Measurements from ENCODE around the gene NOTCH3. TPM values are rescaled to one million over a fixed set of nuclear protein-coding genes. Genes with fewer than 3 reads are reported as not detected.
A peak's percentile ranks its signal among the peaks of the same experiment; 100 is the strongest.

The NOTCH3 gene
- total RNA-seq, 1 experiment from 2014 or later: 164 TPM

DNA sequence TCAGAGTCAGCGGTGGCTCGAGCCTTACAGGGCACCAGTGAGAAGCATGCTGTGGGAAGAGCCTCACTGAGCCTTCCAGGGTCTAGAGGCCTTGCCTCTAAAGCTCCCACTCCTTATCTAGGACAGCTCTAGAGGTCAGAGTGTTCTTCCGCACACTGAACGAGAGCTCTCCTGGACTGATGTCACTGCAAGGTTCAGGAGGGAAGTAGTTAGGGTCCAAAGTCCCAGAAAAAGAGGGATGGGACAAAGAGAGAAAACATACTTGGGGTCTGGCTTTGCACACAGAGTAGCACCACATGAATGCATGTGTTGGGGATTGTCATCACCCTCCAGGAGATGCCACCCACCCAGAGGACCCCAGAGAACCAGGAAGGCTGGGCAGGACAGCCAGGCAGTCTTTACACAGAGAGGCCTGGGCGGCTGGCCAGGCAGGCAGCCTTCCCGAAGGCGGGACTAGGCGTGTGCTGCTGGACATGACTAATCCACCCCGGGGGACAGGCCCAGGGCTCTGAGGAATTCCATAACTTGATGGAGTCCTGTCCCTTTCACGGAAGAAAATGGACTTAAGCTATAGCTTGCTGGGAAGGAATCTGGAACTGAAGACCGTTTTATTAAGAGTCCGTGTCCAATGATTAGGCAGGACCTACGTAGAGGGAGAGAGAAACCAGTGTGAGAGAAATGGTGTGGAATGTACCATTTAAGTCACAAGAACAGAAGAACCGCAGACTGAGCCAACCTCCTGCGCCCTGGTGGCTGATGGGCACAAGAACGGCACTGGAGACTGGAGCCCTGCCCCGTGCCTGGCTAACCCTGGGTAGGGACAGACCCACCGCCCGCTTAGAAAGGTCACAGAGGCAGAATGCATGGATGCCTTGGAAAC is 48.1 kb upstream of the NOTCH3 start:
- WGBS (ENCODE audit: extremely low coverage, insufficient read length, low lambda C conversion rate): no CpG with 5 or more reads among the region's 19 CpGs
- H3K4me1 Mint-ChIP-seq: peaks cover 14 to 26% of the 10 kb centered on the region in 2 experiments
- Histone ChIP-seq H4K8ac (replicated peaks; ENCODE audit: insufficient read length, low read depth, low read length) (no peak overlapping the region), H3K79me1 (ENCODE audit: insufficient read depth, low read depth, low read length, poor library complexity, severe bottlenecking) (no peaks in the 10 kb centered on the region), H3K23ac (ENCODE audit: insufficient read length, low read depth, low read length) (no peak overlapping the region), H2BK12ac (ENCODE audit: insufficient read length, low read depth, low read length) (no peak overlapping the region), H3K18ac (ENCODE audit: insufficient read length, low read depth, low read length) (no peak overlapping the region), H4K91ac (ENCODE audit: insufficient read length, low read depth, low read length) (no peak overlapping the region), H3K14ac (ENCODE audit: insufficient read depth, low read length) (no peak overlapping the region), H3K27me3 (ENCODE audit: insufficient read depth, low read length) (no peaks in the 10 kb centered on the region), H3K56ac (ENCODE audit: insufficient read length, low read depth, low read length) (no peak overlapping the region), H3K4ac (ENCODE audit: low read depth, low read length) (no peak overlapping the region), H3K9me3 (ENCODE audit: control insufficient read depth, low read depth, low read length) (no peaks in the 10 kb centered on the region), H3K79me2 (ENCODE audit: insufficient read depth, low read length) (no peaks in the 10 kb centered on the region), H2BK20ac (ENCODE audit: low read depth, low read length, poor library complexity, severe bottlenecking) (no peak overlapping the region), H2AK5ac (ENCODE audit: insufficient read length, low read length) (no peak overlapping the region), H3K9ac (ENCODE audit: extremely low read depth, insufficient read length, low read length) (no peak overlapping the region), H2BK5ac (ENCODE audit: insufficient read length, low read length) (no peak overlapping the region), H4K5ac (ENCODE audit: insufficient read length, low read depth, low read length) (no peak overlapping the region), H2BK120ac (ENCODE audit: low read depth, low read length, poor library complexity, severe bottlenecking) (no peak overlapping the region), H3K4me1 (ENCODE audit: insufficient read depth, low read length) (no peaks in the 10 kb centered on the region), H4K20me1 (ENCODE audit: control insufficient read depth, insufficient read depth, insufficient read length) (peaks cover 2% of the 10 kb centered on the region), H2BK15ac (ENCODE audit: low read depth, low read length) (no peak overlapping the region), H3T11ph (ENCODE audit: low read length) (no peak overlapping the region), H3K27ac (ENCODE audit: insufficient read length, low read depth, low read length) (no peak overlapping the region), H3K4me2 (ENCODE audit: insufficient read depth, insufficient read length, low read length) (no peak overlapping the region), H2AFZ (ENCODE audit: low read length) (no peak overlapping the region), H3K23me2 (ENCODE audit: insufficient read length, low read depth, low read length, poor library complexity, severe bottlenecking) (no peaks in the 10 kb centered on the region)
- peaks cover 38 to 69% (median 68%) of the 10 kb centered on the region in 3 experiments for H3K36me3 Mint-ChIP-seq (ENCODE audit: insufficient read depth in 1 of 3, low read depth in 3 of 3)
- H3K4me3 Mint-ChIP-seq: no peak overlapping the region
- H3K9me3 Mint-ChIP-seq: no peaks in the 10 kb centered on the region
- peak overlapping the region in 2 of 3 experiments; percentile 20 to 47; a peak in 2 of 7 replicates for H3K27ac Mint-ChIP-seq
- no peak for DNase-seq
- TF ChIP-seq, protein P1, sequence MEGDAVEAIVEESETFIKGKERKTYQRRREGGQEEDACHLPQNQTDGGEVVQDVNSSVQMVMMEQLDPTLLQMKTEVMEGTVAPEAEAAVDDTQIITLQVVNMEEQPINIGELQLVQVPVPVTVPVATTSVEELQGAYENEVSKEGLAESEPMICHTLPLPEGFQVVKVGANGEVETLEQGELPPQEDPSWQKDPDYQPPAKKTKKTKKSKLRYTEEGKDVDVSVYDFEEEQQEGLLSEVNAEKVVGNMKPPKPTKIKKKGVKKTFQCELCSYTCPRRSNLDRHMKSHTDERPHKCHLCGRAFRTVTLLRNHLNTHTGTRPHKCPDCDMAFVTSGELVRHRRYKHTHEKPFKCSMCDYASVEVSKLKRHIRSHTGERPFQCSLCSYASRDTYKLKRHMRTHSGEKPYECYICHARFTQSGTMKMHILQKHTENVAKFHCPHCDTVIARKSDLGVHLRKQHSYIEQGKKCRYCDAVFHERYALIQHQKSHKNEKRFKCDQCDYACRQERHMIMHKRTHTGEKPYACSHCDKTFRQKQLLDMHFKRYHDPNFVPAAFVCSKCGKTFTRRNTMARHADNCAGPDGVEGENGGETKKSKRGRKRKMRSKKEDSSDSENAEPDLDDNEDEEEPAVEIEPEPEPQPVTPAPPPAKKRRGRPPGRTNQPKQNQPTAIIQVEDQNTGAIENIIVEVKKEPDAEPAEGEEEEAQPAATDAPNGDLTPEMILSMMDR (conservative IDR thresholded peaks at IDR 0.05): no peak
- H3K27me3 Mint-ChIP-seq (ENCODE audit: low read depth): no peaks in the 10 kb centered on the region

All from H9 (cell line).